ENCODE results near the gene PLA2G15.

GRCh38 chr16:68270353-68270752 lies 25.2 kb downstream of the PLA2G15 start:
- TF ChIP-seq REST (IDR thresholded peaks at IDR 0.05; ENCODE audit: insufficient read depth in 1 of 2, low read depth in 2 of 2, low read length in 2 of 2): no peak
- no peak for TF ChIP-seq POLR2AphosphoS5 (IDR thresholded peaks at IDR 0.05; ENCODE audit: low read depth, low read length)
- TF ChIP-seq TAF1 (IDR thresholded peaks at IDR 0.05; ENCODE audit: borderline replicate concordance, insufficient read depth, low read length): no peak
